NOMO-1 (cell line): ENCODE measurements around the gene CDC42EP4.

ENCODE experiments used
- DNase-seq, 2 experiments: peaks; one replicate each; lab custom pipeline; 2025; ENCODE audit not compliant: unreplicated experiment in 2 of 2; lab: John Stamatoyannopoulos, UW

Gene CDC42EP4

GRCh38 chr17:73343168-73343634 is 31.4 kb upstream of the CDC42EP4 start:
- no peak for DNase-seq

DNA sequence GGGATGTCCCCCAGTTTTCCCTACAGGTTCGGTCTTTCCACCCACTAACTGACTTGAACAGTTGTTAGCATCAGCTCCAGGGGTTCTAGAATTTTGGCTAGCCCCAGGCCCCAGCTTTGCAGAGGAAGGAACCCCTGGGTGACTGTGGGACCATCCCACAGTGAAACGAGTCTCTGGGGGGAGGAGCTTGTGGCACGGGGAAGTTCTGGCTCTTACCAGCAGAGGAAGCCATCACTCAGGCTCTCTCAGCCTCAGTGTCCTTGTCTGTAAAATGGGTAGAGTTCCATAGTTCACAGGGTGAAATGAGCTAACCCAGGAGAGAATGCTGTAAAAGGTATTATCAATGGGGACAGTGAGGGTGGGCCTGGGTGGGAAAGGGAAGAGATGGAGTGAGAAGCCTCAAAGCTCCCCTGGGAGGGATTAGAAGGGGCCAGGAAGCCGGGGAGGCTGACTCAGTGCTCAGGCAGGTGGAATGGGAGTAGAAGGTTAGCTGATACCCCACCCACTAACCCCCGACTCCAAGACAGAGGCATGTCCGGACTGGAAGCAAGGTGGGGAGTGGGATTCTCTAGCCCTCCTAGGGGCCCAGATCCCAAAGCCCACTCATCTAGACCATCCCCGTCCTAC is 30.9 kb upstream of the CDC42EP4 start:
- DNase-seq, result no peak

DNA sequence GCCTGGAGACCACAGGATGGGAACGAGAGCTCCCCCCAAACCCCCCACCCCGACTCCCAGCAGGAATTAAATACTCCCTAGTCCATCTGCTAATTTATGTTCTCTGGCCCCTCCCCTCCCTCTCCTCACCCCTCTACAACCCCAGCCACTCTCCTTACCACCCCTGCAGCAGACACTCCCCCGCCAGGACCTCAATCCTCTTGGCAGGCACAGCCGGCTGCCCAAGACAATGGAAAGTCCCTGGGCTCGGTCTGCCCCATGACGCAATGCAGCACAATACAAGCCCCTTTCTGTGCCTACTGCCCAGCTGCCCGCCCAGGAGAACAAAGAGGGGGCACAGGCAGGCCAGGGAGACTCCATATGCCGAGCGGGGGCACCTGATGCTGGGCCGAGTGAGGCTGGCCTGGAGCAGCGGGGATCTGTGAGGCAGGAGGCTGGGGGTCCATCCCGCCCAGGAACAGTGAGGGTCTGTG is 30.3 kb upstream of the CDC42EP4 start:
- no peak for DNase-seq

DNA sequence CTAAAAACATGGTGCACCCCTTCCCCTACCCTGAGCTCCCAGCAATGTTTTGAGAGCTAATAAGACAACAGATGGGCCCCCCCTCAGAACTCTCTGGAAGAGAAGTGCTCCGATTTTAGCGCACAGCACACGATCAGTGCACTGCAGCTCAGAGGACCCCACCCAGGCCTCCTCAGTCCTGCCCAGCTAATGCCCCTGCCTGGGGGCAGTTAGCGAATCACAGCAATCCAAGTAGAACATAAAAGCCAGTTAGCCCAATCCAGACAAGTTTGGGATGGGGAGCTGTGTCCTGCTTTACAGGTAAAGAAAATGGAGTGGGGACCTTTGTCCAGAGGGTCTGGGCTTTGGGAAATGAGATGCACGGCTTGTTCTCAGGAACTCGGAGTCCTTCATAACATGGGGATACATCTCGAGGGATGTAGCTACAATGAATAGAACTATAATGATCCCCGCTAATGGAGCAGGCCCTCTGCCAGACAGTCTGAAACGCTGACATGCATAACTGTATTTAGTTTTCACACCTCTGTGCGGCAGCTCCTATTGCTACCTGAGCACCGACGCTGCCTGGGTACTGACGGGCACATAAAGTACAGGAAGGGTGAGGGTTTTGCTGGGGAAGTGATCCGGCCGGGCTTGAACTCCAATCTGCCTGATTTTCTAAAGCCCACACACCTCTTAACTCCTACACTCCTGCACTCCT is 29.7 kb upstream of the CDC42EP4 start:
- DNase-seq, result no peak

DNA sequence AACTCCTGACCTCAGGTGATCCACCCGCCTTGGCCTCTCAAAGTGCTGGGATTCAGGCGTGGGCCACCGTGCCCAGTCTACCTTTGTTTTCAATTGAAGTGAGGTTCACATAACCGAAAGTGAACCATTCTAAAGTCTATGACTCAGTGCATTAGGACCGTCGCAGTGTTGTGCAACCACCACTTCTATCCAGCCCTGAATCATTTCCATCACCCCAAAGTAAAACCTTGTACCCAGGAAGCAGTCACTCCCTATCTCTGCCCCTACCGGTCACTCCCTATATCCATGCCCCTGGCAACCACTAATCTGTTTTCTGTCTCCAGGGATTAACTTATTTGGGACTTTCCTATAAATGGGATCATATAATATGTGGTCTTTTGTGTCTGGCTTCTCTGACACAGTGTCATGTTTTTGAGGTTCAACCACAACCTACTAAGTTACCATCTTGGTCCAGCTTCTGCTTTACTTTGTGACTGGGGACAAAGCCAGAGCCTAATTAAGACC is 28.3 kb upstream of the CDC42EP4 start:
- peak; percentile 65 to 90 for DNase-seq

DNA sequence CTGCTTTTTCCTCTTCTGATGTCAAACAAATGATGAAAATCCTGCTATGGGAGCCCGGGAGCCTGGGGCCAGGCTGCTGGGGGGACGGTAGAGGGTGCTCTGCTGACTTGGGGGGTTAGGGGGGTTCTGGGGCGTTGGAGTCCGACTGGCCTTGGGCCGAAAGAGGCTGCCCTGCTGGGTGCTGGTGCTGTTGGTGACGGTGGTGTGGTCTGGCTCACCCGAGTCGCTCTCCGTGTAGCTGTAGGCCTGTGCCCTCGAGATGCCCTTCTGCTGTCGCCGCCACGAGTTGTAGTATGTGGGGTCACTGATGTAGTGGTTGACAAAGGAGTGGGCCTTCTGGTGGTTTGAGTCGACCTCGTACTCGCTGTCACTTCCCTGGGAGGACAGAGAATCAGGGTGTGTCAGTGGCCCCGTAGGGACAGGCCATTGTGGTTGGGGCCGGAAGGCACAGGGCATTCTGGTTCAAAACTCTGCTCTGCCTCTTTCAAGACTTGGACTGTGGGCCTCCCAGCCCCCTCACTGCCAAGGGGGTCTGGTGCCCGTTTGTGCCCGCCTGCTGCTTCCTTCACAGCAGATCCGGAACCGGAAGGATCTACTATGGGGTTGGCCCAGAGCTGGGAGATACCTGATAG is 26.9 kb upstream of the CDC42EP4 start:
- DNase-seq, result no peak

DNA sequence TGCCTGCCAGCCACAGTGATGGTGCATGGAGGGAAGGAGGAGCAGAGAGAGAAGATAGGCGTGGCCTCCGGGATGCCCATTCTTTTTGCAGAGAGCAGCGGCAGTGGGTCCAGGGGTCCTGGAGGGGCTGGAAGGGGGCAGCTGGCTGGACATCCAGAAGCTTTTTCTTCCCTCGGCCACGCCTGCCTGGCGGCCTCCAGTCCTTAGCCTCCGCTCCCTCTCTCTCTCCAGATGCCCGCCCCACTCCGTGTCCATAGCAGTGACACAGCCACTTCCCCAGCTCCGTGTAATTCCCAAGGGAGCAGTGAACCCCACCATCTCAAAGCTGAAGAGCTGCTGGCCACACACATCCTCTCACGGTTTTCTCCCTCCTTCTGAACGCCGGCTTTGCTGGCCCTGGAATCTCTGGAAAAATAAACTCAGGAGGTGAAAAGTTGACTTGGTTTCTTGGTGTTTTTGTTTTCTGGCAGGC is 26.3 kb upstream of the CDC42EP4 start:
- no peak for DNase-seq

GRCh38 chr17:73337330-73337710 is 25.5 kb upstream of the CDC42EP4 start:
- DNase-seq, result no peak

DNA sequence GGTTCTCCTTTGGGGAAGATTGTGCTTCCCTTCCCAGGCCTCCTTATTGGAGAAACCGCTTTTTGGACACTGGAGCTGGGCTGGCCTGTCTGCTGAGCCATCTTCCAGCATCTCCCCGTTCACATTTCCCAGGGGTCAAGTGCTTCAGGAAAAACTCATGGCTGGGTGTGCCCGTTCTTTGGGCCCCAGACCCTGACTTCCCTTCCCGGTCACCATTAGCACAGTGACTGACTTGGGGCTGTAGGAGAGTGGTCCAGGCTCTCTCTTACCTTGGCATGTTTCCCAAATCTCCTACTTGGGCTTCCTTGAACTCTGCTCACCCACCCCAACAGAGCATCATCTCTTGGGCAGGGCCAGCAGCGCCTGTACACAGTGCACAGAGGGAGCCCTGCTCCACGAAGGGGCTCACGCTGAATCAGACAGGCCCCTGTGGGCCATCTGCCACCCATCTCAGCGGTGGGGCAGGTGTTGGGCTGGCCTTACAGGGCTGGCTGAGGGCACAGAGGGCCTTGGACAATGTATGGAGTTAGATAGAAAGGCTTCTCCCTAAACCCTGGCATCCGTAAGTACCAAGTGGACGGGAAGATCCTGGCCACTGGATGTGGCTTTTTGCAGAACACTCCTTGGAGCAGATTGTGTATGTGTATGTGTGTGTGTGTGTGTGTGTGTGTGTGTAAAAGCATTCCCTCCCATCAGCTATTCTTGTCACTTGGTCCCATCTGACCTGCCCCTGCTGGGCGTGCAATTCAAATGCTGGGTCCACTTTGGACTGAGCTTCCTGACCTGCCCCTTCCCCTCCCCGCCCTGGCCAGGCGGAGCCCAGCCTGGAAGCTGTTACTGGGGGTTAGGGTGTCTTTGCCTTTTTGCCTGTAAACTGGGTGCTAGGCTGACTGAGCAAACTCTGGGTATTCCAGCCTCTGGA is 24.9 kb upstream of the CDC42EP4 start:
- no peak for DNase-seq

- DNase-seq, result no peak
These were observed 24.0 kb upstream of the CDC42EP4 start for GRCh38 chr17:73335591-73336407.

DNA sequence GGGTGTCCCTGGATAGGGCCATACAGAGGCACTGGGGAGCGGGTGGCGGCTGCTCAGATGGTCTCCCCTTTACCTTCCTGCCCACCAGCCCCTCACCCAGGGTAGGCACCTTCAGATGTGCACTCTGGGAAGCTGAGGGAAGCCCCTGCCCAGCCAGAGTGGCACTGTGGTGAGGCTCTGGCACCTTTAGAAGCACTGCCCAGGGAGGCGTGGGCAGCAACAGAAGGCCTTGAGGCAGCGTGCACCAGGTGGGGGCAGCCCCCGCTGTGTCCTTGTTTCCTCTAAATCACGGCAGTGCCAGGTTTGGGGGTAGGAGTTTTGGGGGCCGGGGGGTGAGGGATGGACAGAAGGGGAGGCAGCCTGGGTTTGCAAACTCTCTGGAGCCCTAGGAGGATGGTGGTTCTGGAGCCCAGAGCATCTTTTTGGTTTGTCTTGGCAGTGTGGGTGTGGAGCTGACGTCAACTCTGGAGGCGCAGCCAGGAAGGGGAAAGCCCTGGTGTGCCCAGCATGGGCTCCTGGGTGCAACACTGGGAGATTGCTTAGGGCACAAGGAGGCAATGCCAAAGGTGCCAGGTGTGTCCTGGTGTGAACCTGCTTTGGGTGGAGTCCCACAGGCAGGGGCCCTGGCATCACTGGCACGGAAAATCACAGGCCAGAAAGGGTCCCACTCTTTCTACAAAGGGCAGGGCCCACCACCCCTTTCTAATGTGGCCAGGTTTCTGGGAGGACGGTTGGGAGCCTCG is 23.1 kb upstream of the CDC42EP4 start:
- no peak for DNase-seq

GRCh38 chr17:73333445-73333844 is 21.6 kb upstream of the CDC42EP4 start:
- peak in 1 of 2 experiments; percentile 43 for DNase-seq

DNA sequence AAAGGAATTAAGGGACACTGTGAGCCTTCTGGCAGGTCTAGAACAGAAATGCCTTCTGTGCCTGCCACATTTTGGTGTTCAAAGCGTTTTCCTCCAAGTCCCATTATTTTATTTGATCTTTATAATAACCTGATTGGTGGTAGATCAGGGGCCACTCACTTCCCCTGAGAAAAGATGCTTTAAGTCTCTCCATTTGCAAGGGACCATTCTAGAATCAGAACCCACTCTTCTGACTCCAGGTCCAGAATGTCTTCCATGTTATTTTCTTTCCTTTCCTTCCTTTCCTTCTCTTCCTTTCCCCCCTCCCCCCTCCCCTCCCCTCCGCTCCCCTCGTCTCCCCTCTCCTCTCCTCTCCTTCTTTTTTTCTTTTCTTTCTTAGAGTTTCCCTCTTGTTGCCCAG is 19.3 kb upstream of the CDC42EP4 start:
- DNase-seq, result no peak

DNA sequence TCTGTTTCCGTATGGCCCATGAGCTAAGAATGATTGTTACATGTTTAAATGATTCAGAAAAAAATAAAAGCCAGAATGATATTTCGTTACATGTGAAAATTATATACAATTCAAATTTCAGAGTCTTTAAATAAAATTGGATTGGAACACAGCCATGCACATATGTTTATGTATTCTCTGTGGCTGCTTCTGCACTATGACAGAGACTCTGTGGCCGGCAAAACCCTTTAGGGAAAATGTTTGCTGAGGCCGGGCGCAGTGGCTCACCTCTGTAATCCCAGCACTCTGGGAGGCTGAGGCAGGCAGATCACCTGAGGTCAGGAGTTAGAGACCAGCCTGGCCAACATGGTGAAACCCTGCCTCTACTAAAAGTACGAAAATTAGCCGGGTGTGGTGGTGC is 15.9 kb upstream of the CDC42EP4 start:
- no peak for DNase-seq

GRCh38 chr17:73325527-73325842 is 13.7 kb upstream of the CDC42EP4 start:
- peak; percentile 37 to 49 for DNase-seq

GRCh38 chr17:73324711-73325526 is 13.1 kb upstream of the CDC42EP4 start:
- DNase-seq, result no peak

GRCh38 chr17:73324160-73324475 is 12.3 kb upstream of the CDC42EP4 start:
- DNase-seq, result no peak

DNA sequence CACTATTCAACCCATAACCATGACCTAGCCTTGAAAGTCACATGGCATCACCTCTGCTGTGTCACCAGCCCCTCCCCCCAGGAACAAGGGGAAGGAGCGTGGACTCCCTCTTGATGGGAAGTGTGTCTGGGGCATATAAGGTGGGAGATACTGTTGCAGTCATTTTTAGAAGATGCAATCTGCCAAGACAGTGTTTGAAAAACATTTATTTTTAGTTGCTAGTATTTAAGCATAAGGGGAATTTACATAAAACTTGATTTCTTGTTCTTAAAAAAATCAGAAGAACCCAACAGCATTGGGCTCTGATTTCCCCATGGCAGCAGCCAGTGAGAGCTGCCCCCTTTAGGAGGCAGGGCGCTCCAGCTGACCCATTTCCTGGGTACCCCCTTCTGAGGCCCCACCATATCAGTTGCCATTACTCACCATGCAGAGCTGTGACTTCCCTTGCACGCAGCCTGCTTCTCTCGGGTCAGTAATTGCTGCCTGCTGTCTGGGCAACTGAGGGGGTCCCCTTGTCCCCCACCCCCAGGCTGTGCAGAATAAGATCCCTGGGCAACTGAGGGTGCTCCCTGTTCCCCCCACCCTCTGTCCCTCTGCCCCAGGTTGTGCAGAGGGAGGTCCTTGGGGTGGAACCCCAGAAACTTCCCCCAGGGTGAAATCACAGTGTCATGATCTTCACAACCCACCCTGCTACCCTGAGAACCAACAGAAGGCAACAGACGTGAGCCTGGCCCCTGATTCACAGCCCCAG is 11.8 kb upstream of the CDC42EP4 start:
- DNase-seq, result no peak
